ENCODE data around the gene COL9A1.

- TF ChIP-seq POLR2AphosphoS5 (IDR thresholded peaks at IDR 0.05; ENCODE audit: low read depth, low read length), result no peak
- TF ChIP-seq CTCF (IDR thresholded peaks at IDR 0.05 in 2 of 3, conservative IDR thresholded peaks at IDR 0.05 in 1 of 3; ENCODE audit: borderline replicate concordance in 1 of 3, insufficient read depth in 1 of 3, low read depth in 2 of 3, low read length in 2 of 3), result no peak
- no peak for TF ChIP-seq CEBPB (IDR thresholded peaks at IDR 0.05; ENCODE audit: low read depth)
- no peak for TF ChIP-seq SP1 (IDR thresholded peaks at IDR 0.05; ENCODE audit: low read depth)
- TF ChIP-seq POLR2A (IDR thresholded peaks at IDR 0.05; ENCODE audit: borderline replicate concordance, extremely low read depth, insufficient read depth, insufficient read length), result no peak
- no peak for TF ChIP-seq EZH2 (IDR thresholded peaks at IDR 0.05)
- no peak for TF ChIP-seq EGR1 (IDR thresholded peaks at IDR 0.05; ENCODE audit: low read depth)
- TF ChIP-seq TCF7L2 (IDR thresholded peaks at IDR 0.05; ENCODE audit: borderline replicate concordance, extremely low read depth, insufficient read depth, insufficient read length), result no peak
- no peak for TF ChIP-seq ZFX (IDR thresholded peaks at IDR 0.05)
- TF ChIP-seq SRF (IDR thresholded peaks at IDR 0.05; ENCODE audit: low read depth), result no peak
Observed at GRCh38 chr6:70304616-70305015, 1.7 kb upstream of the COL9A1 start.

Measured in HCT116 (cell line).